GM19468 (cell line): ENCODE measurements around the gene VGLL2.
"Not testable (repeated sequence)": the region's sequence is repeated elsewhere in the genome, so short reads cannot be mapped to it uniquely, and the experiment has no call there.

Source experiments
- ATAC-seq: cut with Tn5 transposase; IDR thresholded peaks from one replicate; pipeline ENCODE4 v1.9.1; 2021; ENCODE audit warnings: mild to moderate bottlenecking, moderate library complexity, moderate number of reproducible peaks; ENCODE audit not compliant: unreplicated experiment; ENCODE audit errors: extremely low read depth

VGLL2 gene, protein sequence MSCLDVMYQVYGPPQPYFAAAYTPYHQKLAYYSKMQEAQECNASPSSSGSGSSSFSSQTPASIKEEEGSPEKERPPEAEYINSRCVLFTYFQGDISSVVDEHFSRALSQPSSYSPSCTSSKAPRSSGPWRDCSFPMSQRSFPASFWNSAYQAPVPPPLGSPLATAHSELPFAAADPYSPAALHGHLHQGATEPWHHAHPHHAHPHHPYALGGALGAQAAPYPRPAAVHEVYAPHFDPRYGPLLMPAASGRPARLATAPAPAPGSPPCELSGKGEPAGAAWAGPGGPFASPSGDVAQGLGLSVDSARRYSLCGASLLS

DNA sequence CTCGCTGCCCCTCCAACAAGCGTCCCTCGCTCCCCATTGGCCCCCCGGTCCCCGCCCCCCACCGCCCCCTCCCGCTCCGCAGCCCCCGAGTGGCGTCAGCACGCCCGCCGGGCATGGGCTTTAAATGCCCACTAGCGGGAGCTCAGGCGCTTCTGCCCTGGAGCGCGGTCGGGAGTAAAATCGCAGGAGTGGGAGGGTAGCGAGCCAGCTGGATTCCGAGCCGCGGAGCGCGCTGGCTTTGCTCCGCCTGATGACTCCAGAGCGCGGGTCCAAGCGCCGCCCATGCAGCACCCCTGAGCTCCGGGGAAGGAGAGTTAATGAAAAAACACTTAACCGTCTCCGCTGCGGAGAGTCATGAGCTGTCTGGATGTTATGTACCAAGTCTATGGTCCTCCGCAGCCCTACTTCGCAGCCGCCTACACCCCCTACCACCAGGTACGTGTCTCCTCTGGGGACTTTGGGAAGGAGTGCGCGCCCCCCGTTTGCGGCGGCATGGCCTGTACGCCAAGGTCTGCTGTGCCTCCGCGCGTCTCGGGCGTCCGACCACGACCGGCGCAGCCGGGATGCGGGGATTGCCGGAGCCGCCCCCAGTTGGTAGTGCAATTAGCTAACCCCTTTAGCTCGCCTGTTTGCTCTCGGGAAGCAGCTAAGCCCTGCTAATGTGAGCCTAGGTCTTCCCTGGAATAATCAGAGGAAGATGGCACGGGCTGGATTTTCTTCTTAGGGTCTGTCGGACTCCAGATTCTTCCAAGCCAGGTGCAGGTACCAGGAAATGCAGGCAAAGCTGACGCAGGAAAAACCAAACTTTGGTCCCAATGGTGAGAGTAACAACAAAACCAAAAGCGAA lies at the start of gene VGLL2:
VGLL2 (plus strand) TSS at position 149 of the 847 bp plus-strand sequence; CDS start at position 355, 206 bp downstream.
- ATAC-seq: no peak

DNA sequence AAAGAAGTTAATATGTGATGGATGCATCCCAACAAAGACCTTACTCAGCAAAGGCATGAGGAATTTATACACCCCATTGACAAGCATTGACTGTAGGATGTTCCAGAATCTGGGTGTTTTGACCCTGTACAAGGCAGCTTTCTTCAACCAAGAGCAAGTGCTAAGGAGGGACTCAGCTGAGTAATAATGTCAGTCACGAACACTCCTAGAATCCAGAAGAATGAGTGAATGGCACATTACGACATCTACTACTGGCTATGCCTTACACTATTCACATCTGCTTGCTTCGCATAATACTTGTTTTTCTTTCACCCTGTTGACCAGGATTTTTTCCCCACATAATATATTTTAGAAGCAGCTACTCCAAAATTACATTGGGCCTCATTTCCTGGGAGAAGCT lies 42.5 kb upstream of the VGLL2 start:
- no peak for ATAC-seq

DNA sequence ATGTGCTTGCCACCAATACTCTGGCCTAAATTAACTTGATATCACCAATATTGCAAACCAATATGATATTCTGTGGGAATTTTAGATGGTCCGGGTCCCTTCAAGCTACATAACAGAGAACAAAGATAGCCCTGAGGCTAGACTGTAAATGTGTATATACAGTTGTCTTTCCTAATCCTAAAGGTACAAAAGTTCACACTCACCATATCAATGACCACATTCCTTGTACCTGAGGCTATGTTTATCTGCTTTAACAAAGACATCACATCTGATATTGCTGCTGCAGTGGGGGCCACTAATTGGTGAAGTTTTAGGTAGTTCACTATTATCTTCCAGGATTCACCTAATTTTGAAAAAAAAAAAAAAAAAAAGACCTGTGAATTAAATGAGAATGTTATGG lies 38.6 kb upstream of the VGLL2 start:
- no peak for ATAC-seq

GRCh38 chr6:117227245-117227962 lies 38.0 kb upstream of the VGLL2 start:
- no peak for ATAC-seq

DNA sequence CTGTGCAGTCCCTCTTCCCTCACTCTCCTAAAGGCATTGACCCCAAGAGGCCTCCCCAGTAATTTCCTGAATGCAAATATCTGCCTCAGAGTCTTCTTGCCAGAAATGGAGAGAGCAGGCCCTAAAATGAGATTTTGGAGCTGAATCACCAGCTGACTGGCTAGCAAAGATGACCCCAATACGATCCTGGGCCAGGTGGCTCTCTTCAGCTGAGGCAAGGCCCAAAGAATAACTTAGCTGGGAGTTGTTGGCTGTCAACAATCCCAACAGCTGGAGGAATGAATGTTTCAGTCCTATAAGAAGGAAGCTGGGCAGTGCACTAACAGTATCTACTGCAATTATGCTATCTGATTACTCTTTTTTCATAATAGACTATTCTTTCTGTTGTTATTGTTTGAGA lies 37.2 kb upstream of the VGLL2 start:
- no peak for ATAC-seq

DNA sequence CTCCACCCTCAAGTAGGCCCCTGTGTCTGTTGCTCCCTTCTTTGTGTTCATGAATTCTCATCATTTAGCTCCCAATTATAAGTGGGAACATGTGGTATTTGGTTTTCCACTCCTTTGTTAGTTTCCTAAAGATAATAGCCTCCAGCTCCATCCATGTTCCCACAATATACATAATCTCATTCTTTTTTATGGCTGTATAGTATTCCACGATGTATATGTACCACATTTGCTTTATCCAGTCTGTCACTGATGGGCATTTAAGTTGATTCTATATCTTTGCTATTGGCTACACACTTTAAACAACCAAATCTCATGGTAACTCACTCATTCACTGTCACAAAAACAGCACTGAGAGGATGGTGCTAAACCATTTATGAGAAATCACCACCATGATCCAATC lies 35.5 kb upstream of the VGLL2 start:
- no peak for ATAC-seq

- no peak for ATAC-seq
These were observed 33.9 kb upstream of the VGLL2 start for GRCh38 chr6:117231466-117231865.

DNA sequence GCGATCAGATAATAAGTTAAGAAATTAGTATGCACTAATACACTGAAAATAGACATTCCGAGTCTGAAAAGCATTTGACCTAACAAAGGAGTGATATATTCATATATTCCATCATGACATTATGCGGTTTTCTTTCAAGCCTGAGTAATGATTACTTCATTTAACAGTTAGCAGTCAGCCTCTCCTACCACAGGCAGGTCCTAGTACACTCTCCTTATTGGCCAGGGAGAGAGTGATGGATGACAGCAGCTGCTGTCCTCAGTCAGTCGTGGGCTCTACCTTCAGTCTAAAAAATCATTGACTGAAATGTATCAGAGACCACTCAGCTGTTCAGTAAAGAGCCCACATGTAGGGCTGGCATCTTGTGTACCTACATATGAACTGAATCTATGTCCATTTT lies 33.2 kb upstream of the VGLL2 start:
- ATAC-seq: no peak

- ATAC-seq: no peak
These were observed 32.2 kb upstream of the VGLL2 start for GRCh38 chr6:117233145-117233544.

- ATAC-seq: no peak
These were observed 27.8 kb upstream of the VGLL2 start for GRCh38 chr6:117237561-117237960.

DNA sequence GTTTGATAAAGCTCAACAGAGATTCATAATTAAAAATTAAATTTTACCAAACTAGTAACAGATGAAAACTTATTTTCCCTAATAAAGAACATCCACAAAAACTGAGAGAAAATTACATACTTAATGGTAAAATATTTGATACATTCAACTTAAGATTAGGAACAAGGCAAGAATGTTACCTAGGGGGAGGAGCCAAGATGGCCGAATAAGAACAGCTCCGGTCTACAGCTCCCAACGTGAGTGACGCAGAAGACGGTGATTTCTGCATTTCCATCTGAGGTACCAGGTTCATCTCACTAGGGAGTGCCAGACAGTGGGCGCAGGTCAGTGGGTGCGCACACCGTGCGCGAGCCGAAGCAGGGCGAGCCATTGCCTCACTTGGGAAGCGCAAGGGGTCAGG lies 20.8 kb upstream of the VGLL2 start:
- not testable (repeated sequence) for ATAC-seq

DNA sequence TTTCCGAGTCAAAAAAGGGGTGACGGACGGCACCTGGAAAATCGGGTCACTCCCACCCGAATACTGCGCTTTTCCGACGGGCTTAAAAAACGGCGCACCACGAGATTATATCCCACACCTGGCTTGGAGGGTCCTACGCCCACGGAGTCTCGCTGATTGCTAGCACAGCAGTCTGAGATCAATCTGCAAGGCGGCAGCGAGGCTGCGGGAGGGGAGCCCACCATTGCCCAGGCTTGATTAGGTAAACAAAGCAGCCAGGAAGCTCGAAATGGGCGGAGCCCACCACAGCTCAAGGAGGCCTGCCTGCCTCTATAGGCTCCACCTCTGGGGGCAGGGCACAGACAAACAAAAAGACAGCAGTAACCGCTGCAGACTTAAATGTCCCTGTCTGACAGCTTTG lies 20.4 kb upstream of the VGLL2 start:
- not testable (repeated sequence) for ATAC-seq

DNA sequence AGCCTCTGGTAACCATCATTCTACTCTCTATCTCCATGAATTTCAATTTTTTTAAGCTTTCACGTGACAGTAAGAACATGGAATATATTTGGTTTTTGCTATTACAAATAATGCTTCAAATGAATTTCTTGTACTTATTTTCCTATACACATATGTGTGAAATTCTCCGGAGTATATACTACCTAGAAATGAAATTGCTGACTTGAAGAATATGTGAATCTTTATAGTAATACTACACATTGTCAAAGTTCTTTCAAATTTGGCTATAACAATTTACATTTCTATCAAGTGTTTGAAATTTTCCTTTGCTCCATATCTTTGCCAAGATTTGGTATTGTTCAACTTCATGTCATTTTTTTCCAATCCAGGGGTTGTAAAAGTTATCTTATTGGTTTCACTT lies 11.6 kb upstream of the VGLL2 start:
- ATAC-seq: no peak

- no peak for ATAC-seq
These were observed 2.6 kb upstream of the VGLL2 start for GRCh38 chr6:117262799-117263198.

DNA sequence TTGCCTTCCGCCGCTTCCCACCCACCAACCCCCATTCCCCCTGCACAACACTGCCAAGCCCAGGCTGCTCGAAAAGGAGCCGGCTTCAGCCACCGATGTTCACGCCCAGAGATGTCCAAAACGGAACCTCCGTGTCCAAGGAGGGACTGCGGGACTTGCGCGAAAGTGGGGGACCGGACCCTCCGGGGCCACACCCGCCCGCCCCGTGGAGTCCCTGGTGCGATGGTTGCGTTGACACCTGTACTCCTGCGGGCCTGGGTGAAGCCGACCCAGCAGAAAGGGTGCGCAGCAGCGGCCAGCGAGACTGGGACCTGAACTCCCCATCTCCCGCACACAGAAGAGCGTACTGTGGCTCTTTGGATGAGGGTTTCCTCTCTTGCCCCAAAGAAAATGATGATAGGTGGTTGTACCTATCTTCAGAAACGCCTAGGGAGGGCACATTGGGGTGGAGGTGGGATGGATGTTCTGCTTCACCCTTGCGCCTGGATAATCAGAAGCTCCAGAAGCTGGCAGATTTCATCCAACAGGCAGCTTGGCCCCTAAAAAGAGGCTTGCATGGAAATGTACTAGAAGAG lies 1.9 kb upstream of the VGLL2 start:
- no peak for ATAC-seq

- ATAC-seq: no peak
These were observed 1.0 kb upstream of the VGLL2 start for GRCh38 chr6:117264369-117264691.

DNA sequence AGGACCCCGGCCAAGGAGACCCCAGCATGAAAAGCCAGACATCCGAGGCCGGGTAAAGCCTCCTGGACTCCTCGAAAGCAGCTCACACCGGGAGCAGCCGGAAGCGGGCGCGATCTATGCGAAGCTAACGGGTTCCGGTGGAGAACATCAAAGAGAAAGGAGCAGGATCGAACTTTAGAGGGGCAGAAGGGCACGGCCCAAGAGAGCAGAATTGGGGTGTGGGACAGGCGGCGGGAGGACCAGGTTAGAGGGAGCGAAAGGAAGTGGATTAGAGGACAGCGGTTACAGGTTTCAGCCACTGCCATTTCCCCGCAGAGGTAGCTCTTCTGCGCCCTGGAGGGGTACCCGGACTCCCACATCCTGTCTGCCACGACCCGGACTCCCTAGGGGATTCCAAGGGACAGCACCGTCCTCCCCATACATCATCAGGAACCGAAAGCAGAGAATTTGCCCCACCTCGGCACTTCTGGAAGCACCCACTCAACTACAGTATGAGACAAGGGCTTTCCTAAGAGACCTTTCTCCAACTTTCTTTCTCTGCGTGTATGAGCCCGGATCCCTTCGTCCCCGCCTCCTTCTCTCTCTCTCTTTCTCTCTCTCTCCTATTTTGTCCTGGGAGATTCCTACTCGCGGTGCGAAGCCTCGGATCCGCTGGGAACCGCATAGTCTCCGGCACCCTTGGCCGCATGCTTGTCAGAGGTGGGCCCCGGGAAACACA lies 507 bp upstream of the VGLL2 start:
- ATAC-seq: no peak

GRCh38 chr6:117266257-117267053 lies 1.1 kb downstream of the VGLL2 start:
- no peak for ATAC-seq

DNA sequence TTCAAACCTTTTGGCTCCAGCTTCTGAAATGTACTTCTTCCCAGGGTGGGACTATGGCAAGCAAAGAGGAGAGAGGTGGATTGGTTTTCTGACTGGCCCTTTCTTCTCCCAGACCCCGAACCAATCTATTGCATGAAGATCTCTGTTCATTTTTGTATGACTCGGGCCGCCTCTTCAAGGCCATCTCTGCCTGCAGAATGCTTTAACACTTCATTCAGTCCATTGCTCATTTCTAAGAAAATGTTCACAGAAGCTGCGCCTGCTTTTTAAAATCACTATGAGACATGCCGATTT lies 1.6 kb downstream of the VGLL2 start:
- ATAC-seq: no peak
